ENCODE measurements around the gene CD9. TPM values are rescaled to one million over a fixed set of nuclear protein-coding genes. Genes with fewer than 3 reads are reported as not detected.

The CD9 gene
- total and polyA plus RNA-seq, 7 experiments from 2014 or later: 3.8 to 19.3 (median 8.9) TPM

- H3K4me1 ChIP-seq (ENCODE audit: control insufficient read depth in 2 of 2, insufficient read depth in 2 of 2, low read length in 2 of 2): no peaks in the 10 kb centered on the region
- peaks cover 0 to 6% (median 0%) of the 10 kb centered on the region in 5 donors for H3K27me3 Mint-ChIP-seq
- ATAC-seq (no peak), DNase-seq (no peak)
- CTCF ChIA-PET: interaction anchor here (0.6 kb wide), 1 partner anchor 20 kb away, joined by 3 read pairs; no protein-coding TSS in a partner anchor
- H3K27ac Mint-ChIP-seq: no peak overlapping the region
- H3K27me3 ChIP-seq (ENCODE audit: control insufficient read depth in 2 of 2, insufficient read depth in 2 of 2, low read length in 2 of 2): no peaks in the 10 kb centered on the region
- H3K4me3 ChIP-seq (ENCODE audit: low read length): no peak overlapping the region
- no peaks in the 10 kb centered on the region for H3K9me3 ChIP-seq (ENCODE audit: control insufficient read depth in 2 of 3, low read length in 3 of 3)
- H3K27ac ChIP-seq (ENCODE audit: low read depth, low read length): no peak overlapping the region
- no peaks in the 10 kb centered on the region for H3K4me1 Mint-ChIP-seq
- POLR2A ChIA-PET: no interaction called here
- H3K9me3 Mint-ChIP-seq: peaks cover 0 to 9% (median 2%) of the 10 kb centered on the region in 11 donors
- intact Hi-C loops (cut with micrococcal nuclease): no loop called here
- H3K4me3 Mint-ChIP-seq: no peak overlapping the region
- no peaks in the 10 kb centered on the region for H3K36me3 ChIP-seq (ENCODE audit: control insufficient read depth in 2 of 3, insufficient read depth in 3 of 3, low read length in 3 of 3)
- peaks cover 0 to 4% (median 0%) of the 10 kb centered on the region in 5 donors for H3K36me3 Mint-ChIP-seq
Observed at GRCh38 chr12:6241495-6241894, 41.3 kb downstream of the CD9 start.

- ChIA-PET CTCF (interaction anchor here (0.8 kb wide), 1 partner anchor 259 kb away, joined by 4 read pairs; no protein-coding TSS in a partner anchor), POLR2A (no interaction called here)
- H3K27ac Mint-ChIP-seq: no peak overlapping the region
- Histone ChIP-seq H3K4me3 (ENCODE audit: low read length) (no peak overlapping the region), H3K9me3 (ENCODE audit: control insufficient read depth in 2 of 3, low read length in 3 of 3) (no peaks in the 10 kb centered on the region), H3K27me3 (ENCODE audit: control insufficient read depth in 2 of 2, insufficient read depth in 2 of 2, low read length in 2 of 2) (no peaks in the 10 kb centered on the region), H3K36me3 (ENCODE audit: control insufficient read depth in 2 of 3, insufficient read depth in 3 of 3, low read length in 3 of 3) (no peaks in the 10 kb centered on the region), H3K4me1 (ENCODE audit: control insufficient read depth in 2 of 2, insufficient read depth in 2 of 2, low read length in 2 of 2) (no peaks in the 10 kb centered on the region), H3K27ac (ENCODE audit: low read depth, low read length) (no peak overlapping the region)
- peaks cover 0 to 9% (median 2%) of the 10 kb centered on the region in 11 donors for H3K9me3 Mint-ChIP-seq
- H3K27me3 Mint-ChIP-seq: peaks cover 0 to 12% (median 9%) of the 10 kb centered on the region in 5 donors
- no peak overlapping the region for H3K4me3 Mint-ChIP-seq
- no peaks in the 10 kb centered on the region for H3K4me1 Mint-ChIP-seq
- intact Hi-C loops (cut with micrococcal nuclease): no loop called here
- ATAC-seq (no peak), DNase-seq (no peak)
- no peaks in the 10 kb centered on the region for H3K36me3 Mint-ChIP-seq
Observed at GRCh38 chr12:6249580-6249979, 49.4 kb downstream of the CD9 start.

- DNase-seq (no peak), ATAC-seq (no peak)
- Mint-ChIP-seq H3K9me3 (peaks cover 0 to 3% (median 0%) of the 10 kb centered on the region in 11 donors), H3K36me3 (no peaks in the 10 kb centered on the region), H3K4me3 (no peak overlapping the region), H3K27me3 (peaks cover 0 to 12% (median 9%) of the 10 kb centered on the region in 5 donors), H3K4me1 (no peaks in the 10 kb centered on the region), H3K27ac (no peak overlapping the region)
- Histone ChIP-seq H3K9me3 (ENCODE audit: control insufficient read depth in 2 of 3, low read length in 3 of 3) (no peaks in the 10 kb centered on the region), H3K27me3 (ENCODE audit: control insufficient read depth in 2 of 2, insufficient read depth in 2 of 2, low read length in 2 of 2) (no peaks in the 10 kb centered on the region), H3K36me3 (ENCODE audit: control insufficient read depth in 2 of 3, insufficient read depth in 3 of 3, low read length in 3 of 3) (no peaks in the 10 kb centered on the region), H3K4me3 (ENCODE audit: low read length) (no peak overlapping the region), H3K4me1 (ENCODE audit: control insufficient read depth in 2 of 2, insufficient read depth in 2 of 2, low read length in 2 of 2) (no peaks in the 10 kb centered on the region), H3K27ac (ENCODE audit: low read depth, low read length) (no peak overlapping the region)
- intact Hi-C loops (cut with micrococcal nuclease): no loop called here
- ChIA-PET CTCF (interaction anchor here (0.8 kb wide), 1 partner anchor 260 kb away, joined by 4 read pairs; no protein-coding TSS in a partner anchor), POLR2A (no interaction called here)
Observed at GRCh38 chr12:6250343-6250742, 50.1 kb downstream of the CD9 start.

GRCh38 chr12:6253278-6253677 lies 53.1 kb downstream of the CD9 start:
- no peak for ATAC-seq
- H3K4me3 ChIP-seq (ENCODE audit: low read length): no peak overlapping the region
- no peaks in the 10 kb centered on the region for H3K27me3 ChIP-seq (ENCODE audit: control insufficient read depth in 2 of 2, insufficient read depth in 2 of 2, low read length in 2 of 2)
- no peak for DNase-seq
- POLR2A ChIA-PET: no interaction called here
- H3K4me1 ChIP-seq (ENCODE audit: control insufficient read depth in 2 of 2, insufficient read depth in 2 of 2, low read length in 2 of 2): no peaks in the 10 kb centered on the region
- CTCF ChIA-PET: interaction anchor here (1.1 kb wide), 1 partner anchor 26 kb away, joined by 3 read pairs; no protein-coding TSS in a partner anchor
- Mint-ChIP-seq H3K4me1 (no peaks in the 10 kb centered on the region), H3K27me3 (peaks cover 0 to 18% (median 9%) of the 10 kb centered on the region in 5 donors), H3K9me3 (peaks cover 0 to 5% (median 0%) of the 10 kb centered on the region in 11 donors), H3K4me3 (no peak overlapping the region), H3K36me3 (peaks cover 0 to 4% (median 0%) of the 10 kb centered on the region in 5 donors), H3K27ac (no peak overlapping the region)
- intact Hi-C loops (cut with micrococcal nuclease): no loop called here
- H3K27ac ChIP-seq (ENCODE audit: low read depth, low read length): no peak overlapping the region
- peaks cover 0 to 3% (median 0%) of the 10 kb centered on the region in 3 experiments for H3K9me3 ChIP-seq (ENCODE audit: control insufficient read depth in 2 of 3, low read length in 3 of 3)
- H3K36me3 ChIP-seq (ENCODE audit: control insufficient read depth in 2 of 3, insufficient read depth in 3 of 3, low read length in 3 of 3): no peaks in the 10 kb centered on the region

GRCh38 chr12:6254491-6254890 lies 54.3 kb downstream of the CD9 start:
- H3K4me1 ChIP-seq (ENCODE audit: control insufficient read depth in 2 of 2, insufficient read depth in 2 of 2, low read length in 2 of 2): no peaks in the 10 kb centered on the region
- Mint-ChIP-seq H3K4me1 (no peaks in the 10 kb centered on the region), H3K27ac (no peak overlapping the region), H3K4me3 (no peak overlapping the region), H3K27me3 (peaks cover 0 to 14% (median 7%) of the 10 kb centered on the region in 5 donors), H3K9me3 (peaks cover 0 to 5% (median 0%) of the 10 kb centered on the region in 11 donors), H3K36me3 (peaks cover 0 to 4% (median 0%) of the 10 kb centered on the region in 5 donors)
- H3K4me3 ChIP-seq (ENCODE audit: low read length): no peak overlapping the region
- H3K27ac ChIP-seq (ENCODE audit: low read depth, low read length): no peak overlapping the region
- ATAC-seq (no peak), DNase-seq (no peak)
- intact Hi-C loops (cut with micrococcal nuclease): no loop called here
- no peaks in the 10 kb centered on the region for H3K36me3 ChIP-seq (ENCODE audit: control insufficient read depth in 2 of 3, insufficient read depth in 3 of 3, low read length in 3 of 3)
- POLR2A ChIA-PET: no interaction called here
- CTCF ChIA-PET: interaction anchor here (1.1 kb wide), 1 partner anchor 24 kb away, joined by 3 read pairs; no protein-coding TSS in a partner anchor
- H3K9me3 ChIP-seq (ENCODE audit: control insufficient read depth in 2 of 3, low read length in 3 of 3): peaks cover 0 to 3% (median 0%) of the 10 kb centered on the region in 3 experiments
- H3K27me3 ChIP-seq (ENCODE audit: control insufficient read depth in 2 of 2, insufficient read depth in 2 of 2, low read length in 2 of 2): peaks cover 0 to 2% of the 10 kb centered on the region in 2 donors

- H3K36me3 Mint-ChIP-seq: peaks cover 0 to 4% (median 0%) of the 10 kb centered on the region in 5 donors
- no peak for ATAC-seq
- POLR2A ChIA-PET: no interaction called here
- peaks cover 0 to 10% (median 0%) of the 10 kb centered on the region in 5 donors for H3K27me3 Mint-ChIP-seq
- DNase-seq: no peak
- H3K9me3 Mint-ChIP-seq: peaks cover 0 to 5% (median 0%) of the 10 kb centered on the region in 11 donors
- Histone ChIP-seq H3K9me3 (ENCODE audit: control insufficient read depth in 2 of 3, low read length in 3 of 3) (peaks cover 0 to 3% (median 0%) of the 10 kb centered on the region in 3 experiments), H3K27me3 (ENCODE audit: control insufficient read depth in 2 of 2, insufficient read depth in 2 of 2, low read length in 2 of 2) (peaks cover 0 to 2% of the 10 kb centered on the region in 2 donors), H3K36me3 (ENCODE audit: control insufficient read depth in 2 of 3, insufficient read depth in 3 of 3, low read length in 3 of 3) (no peaks in the 10 kb centered on the region), H3K4me3 (ENCODE audit: low read length) (no peak overlapping the region), H3K27ac (ENCODE audit: low read depth, low read length) (no peak overlapping the region), H3K4me1 (ENCODE audit: control insufficient read depth in 2 of 2, insufficient read depth in 2 of 2, low read length in 2 of 2) (no peaks in the 10 kb centered on the region)
- peaks cover 0 to 4% (median 0%) of the 10 kb centered on the region in 7 donors for H3K4me1 Mint-ChIP-seq
- no peak overlapping the region for H3K4me3 Mint-ChIP-seq
- intact Hi-C loops (cut with micrococcal nuclease): no loop called here
- H3K27ac Mint-ChIP-seq: no peak overlapping the region
- CTCF ChIA-PET: no interaction called here
Observed at GRCh38 chr12:6257007-6257406, 56.8 kb downstream of the CD9 start.

- POLR2A ChIA-PET: no interaction called here
- H3K36me3 Mint-ChIP-seq: peaks cover 0 to 4% (median 0%) of the 10 kb centered on the region in 5 donors
- no peak overlapping the region for H3K27ac Mint-ChIP-seq
- no peaks in the 10 kb centered on the region for H3K36me3 ChIP-seq (ENCODE audit: control insufficient read depth in 2 of 3, insufficient read depth in 3 of 3, low read length in 3 of 3)
- ATAC-seq (no peak), DNase-seq (no peak)
- peaks cover 0 to 10% (median 5%) of the 10 kb centered on the region in 7 donors for H3K4me1 Mint-ChIP-seq
- intact Hi-C loops (cut with micrococcal nuclease): no loop called here
- no peak overlapping the region for H3K4me3 ChIP-seq (ENCODE audit: low read length)
- no peak overlapping the region for H3K4me3 Mint-ChIP-seq
- CTCF ChIA-PET: no interaction called here
- no peak overlapping the region for H3K27ac ChIP-seq (ENCODE audit: low read depth, low read length)
- H3K27me3 ChIP-seq (ENCODE audit: control insufficient read depth in 2 of 2, insufficient read depth in 2 of 2, low read length in 2 of 2): peaks cover 0 to 2% of the 10 kb centered on the region in 2 donors
- H3K9me3 Mint-ChIP-seq: peaks cover 0 to 5% (median 0%) of the 10 kb centered on the region in 11 donors
- H3K27me3 Mint-ChIP-seq: peaks cover 0 to 7% (median 0%) of the 10 kb centered on the region in 5 donors
- peaks cover 0 to 3% (median 0%) of the 10 kb centered on the region in 3 experiments for H3K9me3 ChIP-seq (ENCODE audit: control insufficient read depth in 2 of 3, low read length in 3 of 3)
- no peaks in the 10 kb centered on the region for H3K4me1 ChIP-seq (ENCODE audit: control insufficient read depth in 2 of 2, insufficient read depth in 2 of 2, low read length in 2 of 2)
Observed at GRCh38 chr12:6262211-6262610, 62.0 kb downstream of the CD9 start.

Data from naive thymus-derived CD4-positive, alpha-beta T cell (primary cell).